Ovary (tissue), 3 donors: ENCODE measurements around the gene OGFRL1.

Experiments
- EP300 ChIP-seq: sonication (generic); formaldehyde crosslinking; IDR thresholded peaks from one replicate; pipeline ENCODE4 v1.6.1; 2017; ENCODE audit warnings: antibody characterized with exemption
- TF ChIP-seq, protein P1 (sequence below), 3 donors: fragments of 450-650 bp in 2 of 3; fragments of 200-600 bp in 1 of 3; IDR thresholded peaks; one replicate each; pipeline versions ENCODE4 v1.5.1 to v1.8.0; 2016 to 2022; ENCODE audit warnings: antibody characterized with exemption in 3 of 3, mild to moderate bottlenecking in 1 of 3
- donor health status: DM: no; HTN: no; CAD: no.

DNA sequence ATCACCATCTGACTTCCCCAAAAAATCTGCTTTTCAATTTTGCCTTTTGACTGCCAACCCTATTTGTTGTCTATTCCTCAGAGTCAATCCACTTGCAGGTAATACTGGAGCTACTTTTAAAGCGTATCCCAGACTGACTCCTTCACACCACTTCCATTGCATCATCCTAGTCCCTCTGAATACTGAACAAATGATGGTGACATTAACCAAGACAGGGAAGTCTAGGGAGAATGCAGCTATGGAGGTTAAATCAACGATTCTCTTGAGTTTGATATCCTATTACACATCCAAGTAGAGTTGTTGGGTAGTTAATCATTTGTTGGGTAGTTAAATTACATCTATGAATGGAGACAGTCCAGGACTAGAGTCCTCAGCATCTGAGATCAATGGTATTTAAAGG lies 2.0 kb downstream of the OGFRL1 start:
- TF ChIP-seq, protein P1, sequence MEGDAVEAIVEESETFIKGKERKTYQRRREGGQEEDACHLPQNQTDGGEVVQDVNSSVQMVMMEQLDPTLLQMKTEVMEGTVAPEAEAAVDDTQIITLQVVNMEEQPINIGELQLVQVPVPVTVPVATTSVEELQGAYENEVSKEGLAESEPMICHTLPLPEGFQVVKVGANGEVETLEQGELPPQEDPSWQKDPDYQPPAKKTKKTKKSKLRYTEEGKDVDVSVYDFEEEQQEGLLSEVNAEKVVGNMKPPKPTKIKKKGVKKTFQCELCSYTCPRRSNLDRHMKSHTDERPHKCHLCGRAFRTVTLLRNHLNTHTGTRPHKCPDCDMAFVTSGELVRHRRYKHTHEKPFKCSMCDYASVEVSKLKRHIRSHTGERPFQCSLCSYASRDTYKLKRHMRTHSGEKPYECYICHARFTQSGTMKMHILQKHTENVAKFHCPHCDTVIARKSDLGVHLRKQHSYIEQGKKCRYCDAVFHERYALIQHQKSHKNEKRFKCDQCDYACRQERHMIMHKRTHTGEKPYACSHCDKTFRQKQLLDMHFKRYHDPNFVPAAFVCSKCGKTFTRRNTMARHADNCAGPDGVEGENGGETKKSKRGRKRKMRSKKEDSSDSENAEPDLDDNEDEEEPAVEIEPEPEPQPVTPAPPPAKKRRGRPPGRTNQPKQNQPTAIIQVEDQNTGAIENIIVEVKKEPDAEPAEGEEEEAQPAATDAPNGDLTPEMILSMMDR (IDR thresholded peaks at IDR 0.05) = no peak
- no peak for TF ChIP-seq EP300
